ENCODE data around the gene CDS1. TPM values are rescaled to one million over a fixed set of nuclear protein-coding genes. Genes with fewer than 3 reads are reported as not detected.
A peak's percentile ranks its signal among the peaks of the same experiment; 100 is the strongest.

CDS1 gene
- total RNA-seq, 1 donor from 2014 or later, result 18.8 TPM

GRCh38 chr4:84574069-84574720 is 8.7 kb upstream of the CDS1 start:
- TF ChIP-seq CTCF (IDR thresholded peaks at IDR 0.05; ENCODE audit: insufficient read depth, low read length, poor library complexity, severe bottlenecking), result no peak
- H3K27me3 ChIP-seq (ENCODE audit: control insufficient read depth, insufficient read depth, low read length), result no peaks in the 10 kb centered on the region
- DNase-seq (ENCODE audit: low read depth), result no peak
- no peaks in the 10 kb centered on the region for H3K36me3 ChIP-seq (ENCODE audit: control insufficient read depth, insufficient read depth, low read length)
- H3K4me3 ChIP-seq (ENCODE audit: low read depth, low read length), result no peak overlapping the region

DNA sequence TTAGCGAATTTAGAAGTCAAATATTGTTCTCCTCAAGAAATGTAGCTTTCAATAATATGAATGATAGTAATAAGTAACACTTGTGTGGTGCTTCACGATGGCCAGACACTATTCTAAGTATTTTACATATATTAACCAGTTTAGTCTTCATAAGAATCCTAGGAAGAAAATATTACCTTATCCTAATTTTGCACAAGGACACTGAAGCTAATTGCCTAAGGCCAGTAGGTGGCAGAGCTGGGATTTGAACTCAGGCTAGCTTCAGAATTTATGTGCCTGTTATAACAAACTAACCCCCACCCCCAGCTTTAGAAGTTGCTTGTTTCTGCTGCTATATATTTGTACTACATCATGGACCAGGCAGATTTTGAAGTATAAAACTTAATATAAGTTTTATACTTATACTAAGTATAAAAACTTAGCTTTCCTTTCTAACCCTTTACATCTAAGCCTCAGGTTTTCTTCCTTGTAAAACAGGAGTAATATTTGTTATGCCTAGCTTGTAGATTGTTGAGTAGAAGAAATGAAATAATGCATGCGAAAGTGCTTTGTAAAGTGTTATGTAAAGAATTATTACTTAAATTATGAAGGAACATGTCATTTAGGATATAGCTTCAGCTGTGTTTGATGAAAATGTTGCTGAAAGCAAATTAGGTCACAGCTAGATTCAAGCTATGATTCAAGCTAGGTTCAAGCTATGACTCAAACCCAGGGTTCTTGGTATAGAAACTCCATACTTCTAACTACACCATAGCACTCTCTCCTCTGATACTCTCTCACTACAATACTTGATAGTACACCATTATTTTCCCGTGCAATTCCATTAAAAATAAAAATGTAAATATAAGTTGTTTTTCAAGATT is 4.2 kb upstream of the CDS1 start:
- no peak for DNase-seq (ENCODE audit: low read depth)
- H3K36me3 ChIP-seq (ENCODE audit: control insufficient read depth, insufficient read depth, low read length), result no peaks in the 10 kb centered on the region
- peak; percentile 75 for TF ChIP-seq CTCF (IDR thresholded peaks at IDR 0.05; ENCODE audit: insufficient read depth, low read length, poor library complexity, severe bottlenecking)
- no peak overlapping the region for H3K4me3 ChIP-seq (ENCODE audit: low read depth, low read length)
- no peaks in the 10 kb centered on the region for H3K27me3 ChIP-seq (ENCODE audit: control insufficient read depth, insufficient read depth, low read length)

DNA sequence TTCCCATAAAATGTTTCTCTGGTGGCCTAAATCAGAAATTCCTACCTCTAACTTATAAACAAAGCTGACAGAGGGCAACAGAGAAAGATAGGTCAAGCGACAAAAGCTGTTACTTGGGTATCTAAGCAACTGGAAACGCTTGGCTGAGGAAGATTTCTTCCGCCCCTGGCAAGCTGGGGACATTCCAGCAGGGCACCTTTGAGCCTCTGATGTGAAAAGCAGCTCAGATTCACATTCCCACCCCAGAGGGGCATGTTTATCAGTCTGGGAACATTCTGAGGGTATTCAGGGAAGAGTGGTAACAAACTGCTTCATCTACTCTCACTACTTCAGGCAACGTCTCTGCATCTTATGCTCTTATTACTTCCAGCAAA is 3.5 kb upstream of the CDS1 start:
- TF ChIP-seq CTCF (IDR thresholded peaks at IDR 0.05; ENCODE audit: insufficient read depth, low read length, poor library complexity, severe bottlenecking), result no peak
- Histone ChIP-seq H3K36me3 (ENCODE audit: control insufficient read depth, insufficient read depth, low read length) (no peaks in the 10 kb centered on the region), H3K27me3 (ENCODE audit: control insufficient read depth, insufficient read depth, low read length) (no peaks in the 10 kb centered on the region), H3K4me3 (ENCODE audit: low read depth, low read length) (no peak overlapping the region)
- no peak for DNase-seq (ENCODE audit: low read depth)

DNA sequence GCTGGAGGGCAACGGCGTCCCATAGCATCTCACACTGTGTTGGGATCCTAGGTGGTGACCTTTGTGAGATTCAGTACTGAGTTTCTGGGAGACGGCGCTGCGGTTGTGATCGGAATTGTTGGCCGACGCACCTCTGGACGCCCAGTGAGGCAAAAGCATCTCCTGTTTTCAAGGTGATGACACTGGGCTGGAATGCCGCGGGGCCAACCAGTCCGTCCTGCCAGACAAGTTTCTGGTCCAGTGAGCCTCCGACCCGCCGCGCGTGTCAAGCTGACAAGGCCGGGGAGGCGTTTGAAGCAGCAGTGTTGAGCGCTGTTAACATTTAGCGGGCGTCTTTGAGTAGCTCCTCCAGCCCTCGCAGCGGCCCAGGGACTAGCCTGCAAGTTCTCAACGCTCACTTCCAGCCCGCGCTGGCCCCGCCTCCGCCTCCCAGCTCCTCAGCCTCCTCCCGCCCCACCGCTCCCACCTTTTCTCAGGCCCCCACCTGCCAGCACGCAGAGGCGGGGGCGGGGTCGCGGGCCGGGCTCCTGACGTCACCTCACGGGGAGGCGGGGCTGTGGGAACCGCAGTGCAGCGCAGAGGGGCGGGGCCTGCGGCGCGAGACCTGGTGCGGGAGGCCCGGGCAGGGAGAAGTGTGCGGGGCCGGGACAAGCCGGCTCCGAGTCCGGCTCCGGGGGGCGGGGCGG is 482 bp upstream of the CDS1 start:
- H3K36me3 ChIP-seq (ENCODE audit: control insufficient read depth, insufficient read depth, low read length), result no peaks in the 10 kb centered on the region
- DNase-seq (ENCODE audit: low read depth), result no peak
- no peak for TF ChIP-seq CTCF (IDR thresholded peaks at IDR 0.05; ENCODE audit: insufficient read depth, low read length, poor library complexity, severe bottlenecking)
- no peaks in the 10 kb centered on the region for H3K27me3 ChIP-seq (ENCODE audit: control insufficient read depth, insufficient read depth, low read length)
- peak overlapping the region; percentile 70 for H3K4me3 ChIP-seq (ENCODE audit: low read depth, low read length)

GRCh38 chr4:84583876-84584380 is 1.0 kb downstream of the CDS1 start:
- no peak for DNase-seq (ENCODE audit: low read depth)
- no peaks in the 10 kb centered on the region for H3K36me3 ChIP-seq (ENCODE audit: control insufficient read depth, insufficient read depth, low read length)
- no peaks in the 10 kb centered on the region for H3K27me3 ChIP-seq (ENCODE audit: control insufficient read depth, insufficient read depth, low read length)
- peak overlapping the region; percentile 70 for H3K4me3 ChIP-seq (ENCODE audit: low read depth, low read length)
- TF ChIP-seq CTCF (IDR thresholded peaks at IDR 0.05; ENCODE audit: insufficient read depth, low read length, poor library complexity, severe bottlenecking), result no peak
